Endodermal cell (in vitro differentiated cells): Measurements from ENCODE around the gene USE1. TPM values are rescaled to one million over a fixed set of nuclear protein-coding genes. Genes with fewer than 3 reads are reported as not detected.
A peak's percentile ranks its signal among the peaks of the same experiment; 100 is the strongest.

Source experiments
- DNase-seq: peaks from one replicate; pipeline ENCODE4 v3.0.0-alpha.2; 2017
- H3K27ac ChIP-seq: 2 replicates; pipeline ENCODE4 v1.5.1; 2013; ENCODE audit warnings: mild to moderate bottlenecking, low read depth, low read length, moderate library complexity
- H3K27me3 ChIP-seq: 2 replicates; pipeline ENCODE4 v1.6.1; 2013; ENCODE audit warnings: mild to moderate bottlenecking, low read length, moderate library complexity; ENCODE audit not compliant: insufficient read depth, control insufficient read depth, poor library complexity, severe bottlenecking
- H3K36me3 ChIP-seq: 2 replicates; pipeline ENCODE4 v1.7.0; 2013; ENCODE audit warnings: mild to moderate bottlenecking, low read length, moderate library complexity; ENCODE audit not compliant: control insufficient read depth, insufficient read depth
- H3K4me1 ChIP-seq: one replicate; pipeline ENCODE4 v1.7.0; 2013; ENCODE audit warnings: low read length; ENCODE audit not compliant: control insufficient read depth, insufficient read depth
- H3K4me3 ChIP-seq: 2 replicates; pipeline ENCODE4 v1.5.1; 2013; ENCODE audit warnings: mild to moderate bottlenecking, low read length, moderate library complexity
- H3K9ac ChIP-seq: 2 replicates; pipeline ENCODE4 v1.6.1; 2013; ENCODE audit warnings: mild to moderate bottlenecking, low read length, moderate library complexity; ENCODE audit not compliant: poor library complexity, severe bottlenecking; ENCODE audit errors: extremely low read depth
- H3K9me3 ChIP-seq: 2 replicates; pipeline ENCODE4 v1.6.1; 2013; ENCODE audit warnings: mild to moderate bottlenecking, low read length, moderate library complexity; ENCODE audit not compliant: control insufficient read depth
- H3K27ac Mint-ChIP-seq: 2 replicates; pipeline ENCODE4 v1.8.0; 2020; ENCODE audit warnings: mixed read lengths
- H3K27me3 Mint-ChIP-seq: 2 replicates; pipeline ENCODE4 v1.8.0; 2021; ENCODE audit warnings: mild to moderate bottlenecking, mixed read lengths; ENCODE audit not compliant: insufficient read depth
- H3K36me3 Mint-ChIP-seq: 2 replicates; pipeline ENCODE4 v1.8.0; 2020; ENCODE audit warnings: low read depth, mixed read lengths
- H3K4me1 Mint-ChIP-seq: 2 replicates; pipeline ENCODE4 v1.8.0; 2020; ENCODE audit warnings: mixed read lengths
- H3K4me3 Mint-ChIP-seq: 2 replicates; pipeline ENCODE4 v1.8.0; 2020; ENCODE audit warnings: mild to moderate bottlenecking, moderate library complexity, mixed read lengths
- H3K9me3 Mint-ChIP-seq: 2 replicates; pipeline ENCODE4 v1.8.0; 2020; ENCODE audit warnings: mild to moderate bottlenecking, mixed read lengths
- WGBS, 2 experiments: methylation state at CpG; one replicate each; pipeline versions ENCODE4 v1.1.5 to v1.1.7; 2013; ENCODE audit warnings: missing lambda C conversion rate in 2 of 2, mixed read lengths in 1 of 2; ENCODE audit not compliant: insufficient coverage in 1 of 2, insufficient read length in 1 of 2; 5-methylcytosine and 5-hydroxymethylcytosine counted together
- total RNA-seq, 2 donors: library from RNA; stranded (reverse); fragmentation: NEBNext Ultra II Directional in 1 of 2; extraction: Animal tissue kit (Norgen Biotek cat#: 25700) in 1 of 2; gene quantifications; 2 replicates in 1 of 2; 3 replicates in 1 of 2; pipeline ENCODE4 v1.2.1, GENCODE V29; 2021
- TF ChIP-seq, protein P1 (sequence below): fragments of 200-600 bp; sonication (generic); conservative IDR thresholded peaks from 2 replicates; pipeline ENCODE4 v1.5.0; 2021; ENCODE audit warnings: antibody characterized with exemption, mild to moderate bottlenecking

Gene USE1
- total RNA-seq, 2 donors from 2014 or later = 17.4 to 18.4 TPM

DNA sequence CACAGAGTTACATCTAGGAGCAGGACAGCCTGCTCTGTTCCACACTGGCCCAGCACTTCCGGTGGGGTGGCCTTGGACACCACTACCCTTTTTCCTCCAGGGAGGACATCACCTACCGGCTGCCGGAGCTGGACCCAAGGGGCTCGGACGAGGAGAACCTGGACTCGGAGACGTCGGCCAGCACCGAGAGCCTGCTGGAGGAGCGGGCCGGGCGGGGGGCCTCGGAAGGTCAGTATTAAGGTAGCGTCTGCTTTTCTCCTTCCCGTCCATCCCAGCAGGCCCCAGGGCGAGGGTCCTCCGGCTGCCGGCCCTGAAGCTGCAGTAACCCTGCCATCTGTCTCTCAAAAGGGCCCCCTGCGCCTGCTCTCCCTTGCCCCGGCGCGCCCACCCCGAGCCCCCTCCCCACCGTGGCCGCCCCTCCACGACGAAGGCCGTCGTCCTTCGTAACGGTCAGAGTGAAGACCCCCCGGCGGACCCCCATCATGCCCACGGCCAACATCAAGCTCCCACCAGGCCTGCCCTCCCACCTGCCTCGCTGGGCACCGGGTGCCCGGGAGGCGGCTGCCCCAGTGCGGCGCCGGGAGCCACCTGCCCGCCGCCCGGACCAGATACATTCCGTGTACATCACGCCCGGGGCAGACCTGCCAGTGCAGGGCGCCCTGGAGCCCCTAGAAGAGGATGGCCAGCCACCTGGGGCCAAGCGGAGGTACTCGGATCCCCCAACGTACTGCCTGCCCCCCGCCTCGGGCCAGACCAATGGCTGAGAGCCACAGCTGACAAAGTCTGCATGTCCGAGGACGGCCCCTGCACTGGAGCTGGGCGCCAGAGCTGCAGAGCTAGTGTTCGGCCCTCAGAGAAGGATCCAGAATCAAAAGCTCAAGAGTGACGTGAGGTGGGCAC is 3.4 kb upstream of the USE1 start:
- Mint-ChIP-seq H3K27ac (no peak overlapping the region), H3K4me3 (no peak overlapping the region)
- WGBS, 2 experiments = 96% methylated on average over 29 to 58 of the region's 58 CpGs

DNA sequence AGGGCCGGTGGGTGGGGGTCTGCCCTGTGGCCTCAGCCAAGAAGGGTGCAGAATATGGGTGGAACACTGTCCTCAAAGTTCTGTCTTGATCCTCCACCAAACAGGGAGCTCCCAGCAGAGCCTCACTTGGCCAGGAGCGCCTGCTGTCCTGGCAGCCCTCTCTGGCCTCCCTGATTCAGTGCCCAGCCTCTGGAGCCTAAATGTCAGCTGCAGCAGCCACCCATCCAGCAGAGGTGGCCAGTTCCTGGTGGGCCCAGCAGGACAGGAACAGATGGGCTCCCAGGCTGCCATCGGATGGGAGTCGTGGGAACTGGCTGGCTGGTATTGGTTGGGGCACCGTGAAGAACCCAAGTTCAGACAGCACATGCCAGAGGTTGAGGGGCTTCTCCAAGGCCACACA is 1.8 kb upstream of the USE1 start:
- H3K36me3 ChIP-seq = peaks cover 35% of the 10 kb centered on the region
- 94 to 96% methylated on average over 2 to 5 of the region's 5 CpGs for WGBS, 2 experiments
- no peaks in the 10 kb centered on the region for H3K27me3 ChIP-seq
- no peaks in the 10 kb centered on the region for H3K9me3 Mint-ChIP-seq
- peaks cover 4% of the 10 kb centered on the region for H3K4me1 Mint-ChIP-seq
- no peak overlapping the region for H3K27ac Mint-ChIP-seq
- H3K9me3 ChIP-seq = no peaks in the 10 kb centered on the region
- DNase-seq = no peak
- TF ChIP-seq, protein P1, sequence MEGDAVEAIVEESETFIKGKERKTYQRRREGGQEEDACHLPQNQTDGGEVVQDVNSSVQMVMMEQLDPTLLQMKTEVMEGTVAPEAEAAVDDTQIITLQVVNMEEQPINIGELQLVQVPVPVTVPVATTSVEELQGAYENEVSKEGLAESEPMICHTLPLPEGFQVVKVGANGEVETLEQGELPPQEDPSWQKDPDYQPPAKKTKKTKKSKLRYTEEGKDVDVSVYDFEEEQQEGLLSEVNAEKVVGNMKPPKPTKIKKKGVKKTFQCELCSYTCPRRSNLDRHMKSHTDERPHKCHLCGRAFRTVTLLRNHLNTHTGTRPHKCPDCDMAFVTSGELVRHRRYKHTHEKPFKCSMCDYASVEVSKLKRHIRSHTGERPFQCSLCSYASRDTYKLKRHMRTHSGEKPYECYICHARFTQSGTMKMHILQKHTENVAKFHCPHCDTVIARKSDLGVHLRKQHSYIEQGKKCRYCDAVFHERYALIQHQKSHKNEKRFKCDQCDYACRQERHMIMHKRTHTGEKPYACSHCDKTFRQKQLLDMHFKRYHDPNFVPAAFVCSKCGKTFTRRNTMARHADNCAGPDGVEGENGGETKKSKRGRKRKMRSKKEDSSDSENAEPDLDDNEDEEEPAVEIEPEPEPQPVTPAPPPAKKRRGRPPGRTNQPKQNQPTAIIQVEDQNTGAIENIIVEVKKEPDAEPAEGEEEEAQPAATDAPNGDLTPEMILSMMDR = no peak
- peaks cover 3% of the 10 kb centered on the region for H3K4me1 ChIP-seq
- no peak overlapping the region for H3K27ac ChIP-seq
- peaks cover 37% of the 10 kb centered on the region for H3K36me3 Mint-ChIP-seq
- no peak overlapping the region for H3K9ac ChIP-seq
- no peak overlapping the region for H3K4me3 Mint-ChIP-seq
- no peaks in the 10 kb centered on the region for H3K27me3 Mint-ChIP-seq
- H3K4me3 ChIP-seq = no peak overlapping the region

More for the DNA sequence above, 3.4 kb upstream of the USE1 start:
- peaks cover 4% of the 10 kb centered on the region for H3K4me1 Mint-ChIP-seq
- DNase-seq = no peak
- H3K36me3 Mint-ChIP-seq = peaks cover 27% of the 10 kb centered on the region
- Histone ChIP-seq H3K27me3 (no peaks in the 10 kb centered on the region), H3K9ac (no peak overlapping the region), H3K9me3 (no peaks in the 10 kb centered on the region), H3K4me1 (peaks cover 3% of the 10 kb centered on the region), H3K36me3 (peaks cover 32% of the 10 kb centered on the region), H3K27ac (no peak overlapping the region), H3K4me3 (no peak overlapping the region)
- H3K27me3 Mint-ChIP-seq = no peaks in the 10 kb centered on the region
- no peaks in the 10 kb centered on the region for H3K9me3 Mint-ChIP-seq
- TF ChIP-seq, protein P1 = no peak

DNA sequence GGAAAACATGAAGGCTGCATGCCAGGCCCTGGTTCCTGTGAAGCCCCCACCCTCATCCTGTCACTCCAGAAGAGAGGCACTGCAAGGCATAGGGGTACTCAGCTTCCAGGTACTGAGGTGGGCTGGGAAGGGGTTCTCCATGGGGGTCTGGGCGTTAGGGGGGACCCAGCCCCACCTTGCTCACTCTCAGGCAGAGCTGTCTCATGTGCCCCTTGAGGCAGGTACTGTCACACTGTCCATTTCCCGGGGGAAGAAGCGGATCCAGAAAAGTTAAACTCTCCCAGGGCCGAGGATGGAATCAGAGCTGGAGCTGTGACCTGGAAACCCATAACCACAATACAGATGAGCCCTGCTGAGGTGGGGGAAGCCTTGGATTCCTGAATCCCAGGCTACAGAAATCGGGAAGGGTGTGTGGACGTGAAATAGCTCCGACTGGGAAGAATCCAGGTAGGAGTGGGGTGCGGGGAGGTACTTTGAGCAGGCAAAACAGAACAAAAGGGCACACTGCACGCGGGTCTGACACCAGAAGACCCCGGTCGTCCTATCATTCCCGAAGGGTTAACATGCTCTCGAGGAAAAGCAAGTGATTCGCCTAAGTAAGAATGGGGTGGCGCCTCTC is 540 bp upstream of the USE1 start:
- H3K36me3 Mint-ChIP-seq = peaks cover 32% of the 10 kb centered on the region
- DNase-seq = peak; percentile 67
- 35 to 40% methylated on average over 14 to 16 of the region's 16 CpGs for WGBS, 2 experiments

More for the DNA sequence above, 540 bp upstream of the USE1 start:
- Mint-ChIP-seq H3K27ac (peak overlapping the region; percentile 99), H3K4me3 (peak overlapping the region; percentile 79), H3K4me1 (peaks cover 4% of the 10 kb centered on the region), H3K9me3 (no peaks in the 10 kb centered on the region), H3K27me3 (no peaks in the 10 kb centered on the region)
- peak overlapping the region; percentile 84 for H3K4me3 ChIP-seq
- no peaks in the 10 kb centered on the region for H3K9me3 ChIP-seq
- H3K36me3 ChIP-seq = peaks cover 23% of the 10 kb centered on the region
- no peaks in the 10 kb centered on the region for H3K27me3 ChIP-seq
- H3K4me1 ChIP-seq = peaks cover 3% of the 10 kb centered on the region
- H3K27ac ChIP-seq = peak overlapping the region; percentile 82
- TF ChIP-seq, protein P1 = no peak
- peak overlapping the region; percentile 88 for H3K9ac ChIP-seq
